Right renal cortex interstitium (tissue), 3 donors: ENCODE results near the gene NADK2. TPM values are rescaled to one million over a fixed set of nuclear protein-coding genes. Genes with fewer than 3 reads are reported as not detected.
A peak's percentile ranks its signal among the peaks of the same experiment; 100 is the strongest.

Experiments used
- DNase-seq, 3 donors: peaks; one replicate each; pipeline ENCODE4 v3.0.0-alpha.2; 2013; ENCODE audit warnings: low read depth in 3 of 3, low spot score in 2 of 3
- polyA plus RNA-seq, 3 donors: library from polyadenylated mRNA; unstranded; fragments of 120-200 nt; gene quantifications; one replicate each; pipeline ENCODE4 v1.2.1, GENCODE V29; 2013; ENCODE audit not compliant: insufficient read length in 3 of 3

The NADK2 gene
- polyA plus RNA-seq, 3 donors: 54.0 to 60.4 (median 59.4) TPM

DNA sequence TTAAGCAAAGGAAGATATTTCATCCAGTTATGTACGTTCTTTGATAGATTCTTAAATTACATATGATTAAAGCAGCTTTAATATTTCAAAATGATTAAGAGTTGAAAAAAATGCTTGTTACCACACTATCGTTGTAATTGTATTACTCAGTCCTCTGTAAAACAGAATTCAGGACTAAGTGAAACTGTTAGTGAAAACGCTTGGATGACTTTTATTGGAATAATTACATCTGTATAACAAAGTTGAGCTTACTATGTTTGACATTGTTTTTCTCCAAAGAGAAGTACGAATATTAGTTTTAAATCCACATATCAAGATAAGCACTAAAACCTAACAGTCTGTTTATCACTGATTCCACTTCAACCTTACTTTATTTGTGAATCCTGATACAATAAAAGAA lies 8.7 kb upstream of the NADK2 start:
- DNase-seq: no peak

DNA sequence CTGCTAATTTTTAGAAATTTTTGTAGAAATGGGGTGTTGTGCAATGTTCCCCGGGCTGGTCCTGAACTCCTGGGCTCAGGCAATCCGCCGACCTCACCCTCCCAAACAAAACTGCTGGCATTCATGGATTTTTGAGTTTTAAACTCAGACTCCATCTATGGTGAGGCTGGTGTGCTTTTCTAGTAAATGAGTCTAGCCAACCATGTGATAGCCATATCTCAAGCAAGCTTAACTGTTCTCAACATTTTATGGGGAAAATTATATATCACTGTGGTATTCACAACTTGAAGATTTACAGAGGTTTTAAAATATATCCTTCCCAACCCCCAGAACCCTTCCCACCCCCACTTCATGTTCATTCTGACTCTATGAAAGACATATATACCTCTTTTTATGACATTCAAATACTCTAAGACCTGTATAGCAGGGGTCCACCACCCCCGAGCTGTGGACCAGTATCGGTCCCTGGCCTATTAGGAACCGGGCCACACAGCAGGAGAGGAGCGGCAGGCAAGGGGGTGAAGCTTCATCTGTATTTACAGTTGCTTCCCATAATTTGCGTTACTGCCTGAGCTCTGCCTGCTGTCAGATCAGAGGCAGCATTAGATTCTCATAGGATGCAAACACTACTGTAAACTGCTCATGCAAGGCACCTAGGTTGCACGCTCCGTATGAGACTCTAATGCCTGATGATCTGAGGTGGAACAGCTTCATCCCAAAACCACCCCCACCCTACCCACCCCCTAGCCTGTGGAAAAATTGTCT lies 4.5 kb upstream of the NADK2 start:
- DNase-seq: no peak

DNA sequence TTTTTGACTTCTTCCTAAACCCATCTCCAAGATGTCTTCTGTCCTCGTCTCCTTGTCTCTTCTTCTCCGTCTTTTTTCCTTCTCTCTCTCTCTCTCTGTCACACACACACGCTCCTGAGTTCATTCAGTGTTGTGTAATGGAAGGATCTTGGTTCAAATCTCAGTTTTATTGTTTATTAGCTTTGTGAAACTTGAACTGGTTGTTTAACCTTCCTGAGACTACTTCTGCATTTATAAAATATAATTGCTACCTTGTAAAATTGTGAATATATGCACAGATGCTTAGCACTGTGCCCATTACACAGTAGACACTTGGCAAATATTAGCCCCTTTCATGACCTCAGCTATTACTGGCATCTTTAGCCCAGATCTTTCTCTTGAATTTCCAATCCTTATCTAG lies 2.4 kb upstream of the NADK2 start:
- DNase-seq: no peak

DNA sequence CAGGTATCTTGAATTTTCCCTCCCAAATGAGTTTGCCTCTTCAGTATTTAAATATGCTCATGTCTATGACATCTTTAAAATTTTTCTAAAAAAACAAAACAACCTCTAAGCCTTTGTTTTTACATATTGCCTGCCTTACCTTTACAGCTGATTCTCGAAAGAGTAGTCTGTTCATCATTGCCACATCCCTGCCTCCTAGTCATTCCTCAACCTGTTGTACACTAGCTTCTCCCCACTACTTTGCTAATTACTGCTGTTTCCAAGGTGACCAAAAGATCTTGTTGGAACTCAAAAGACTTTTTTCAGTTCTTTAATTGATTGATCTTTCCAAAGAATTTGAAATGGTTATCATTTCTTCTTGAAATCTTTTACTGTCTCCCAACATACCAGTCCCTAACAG lies 1.9 kb upstream of the NADK2 start:
- no peak for DNase-seq

- DNase-seq: peak in 2 of 3 donors; percentile 7 to 16
Observed at GRCh38 chr5:36242534-36243485, 1.1 kb upstream of the NADK2 start.

DNA sequence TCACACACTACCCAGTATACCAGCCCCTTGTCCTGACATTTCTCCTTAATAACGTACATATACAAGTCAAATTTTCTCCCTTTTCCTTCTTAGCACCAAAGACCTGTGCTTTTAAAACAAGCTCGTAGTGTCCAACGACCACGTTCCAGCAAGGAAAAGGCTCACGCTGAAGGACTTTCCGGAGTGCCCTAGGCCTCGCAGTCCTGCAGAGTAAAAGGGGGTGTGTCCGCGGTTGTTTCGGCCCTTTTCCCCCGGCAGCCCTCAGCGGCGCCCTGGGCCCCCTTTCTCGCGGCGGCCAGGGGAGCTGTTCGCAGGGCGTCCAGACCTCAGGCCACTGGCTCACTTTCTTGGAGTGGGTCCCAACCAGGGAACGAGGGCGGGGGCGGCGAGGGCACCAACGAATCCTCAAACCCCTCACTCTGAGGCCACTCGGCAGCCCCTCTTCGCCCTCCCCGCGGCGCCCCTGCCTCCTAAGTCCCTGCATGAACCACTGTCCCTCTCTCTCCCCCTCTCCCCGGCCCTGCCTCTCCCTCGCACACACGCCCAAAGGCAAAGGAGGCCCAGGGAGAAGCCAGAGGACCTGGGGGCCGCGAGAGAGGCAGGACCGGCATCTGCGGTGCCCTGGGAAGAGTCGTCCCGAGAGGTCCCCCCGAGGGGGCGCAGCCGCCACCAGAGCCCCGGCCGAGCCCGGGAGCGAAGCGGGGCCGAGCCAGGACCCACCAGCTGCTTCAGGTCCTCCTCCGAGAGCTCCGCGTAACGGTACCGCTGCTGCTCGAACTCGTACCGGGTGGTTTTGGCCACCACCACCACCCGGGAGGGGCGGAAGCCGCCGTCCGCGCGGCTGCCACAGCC lies 720 bp downstream of the NADK2 start:
- peak in 2 of 3 donors; percentile 47 to 58 for DNase-seq

DNA sequence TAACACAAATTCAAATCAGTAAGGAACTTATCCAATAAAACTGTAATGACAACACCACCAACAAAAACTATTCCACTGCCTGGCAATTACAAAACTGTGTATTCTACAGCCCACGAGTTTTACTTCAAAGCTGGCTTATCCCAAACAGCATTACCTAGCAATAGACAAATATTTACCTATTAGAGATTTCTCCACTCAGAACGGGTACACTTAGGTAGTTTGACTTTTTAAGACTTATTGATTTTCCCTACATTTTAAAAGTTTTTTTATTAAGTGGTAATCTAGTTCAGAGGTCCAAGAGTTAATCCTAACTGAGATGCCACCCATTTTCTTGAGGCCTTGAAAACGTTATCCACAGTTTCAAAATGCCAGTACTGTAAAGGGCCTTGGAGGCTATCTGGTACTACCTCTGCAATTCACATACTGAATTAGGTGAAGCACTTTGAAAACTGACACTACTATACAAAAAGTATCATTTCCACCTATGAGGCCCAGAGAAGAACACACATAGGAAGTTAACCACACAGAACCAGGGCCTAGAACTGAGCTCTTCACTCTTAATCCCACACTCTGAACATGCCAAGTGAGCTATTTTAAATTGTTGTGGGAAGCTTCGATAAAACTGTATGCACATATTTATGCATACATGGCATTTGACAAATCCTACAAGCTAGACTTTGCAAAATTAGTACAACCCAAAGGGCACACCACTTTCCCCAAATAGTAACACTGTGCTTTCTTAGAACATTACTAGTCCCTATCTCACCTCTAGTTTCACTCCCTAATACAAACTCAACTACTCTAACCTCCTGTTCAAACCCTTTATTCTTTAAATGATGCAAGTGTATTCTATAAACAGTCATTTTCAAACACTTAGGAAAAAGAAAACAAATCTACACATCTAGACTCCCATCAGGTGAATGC lies 2.1 kb downstream of the NADK2 start:
- DNase-seq: no peak

DNA sequence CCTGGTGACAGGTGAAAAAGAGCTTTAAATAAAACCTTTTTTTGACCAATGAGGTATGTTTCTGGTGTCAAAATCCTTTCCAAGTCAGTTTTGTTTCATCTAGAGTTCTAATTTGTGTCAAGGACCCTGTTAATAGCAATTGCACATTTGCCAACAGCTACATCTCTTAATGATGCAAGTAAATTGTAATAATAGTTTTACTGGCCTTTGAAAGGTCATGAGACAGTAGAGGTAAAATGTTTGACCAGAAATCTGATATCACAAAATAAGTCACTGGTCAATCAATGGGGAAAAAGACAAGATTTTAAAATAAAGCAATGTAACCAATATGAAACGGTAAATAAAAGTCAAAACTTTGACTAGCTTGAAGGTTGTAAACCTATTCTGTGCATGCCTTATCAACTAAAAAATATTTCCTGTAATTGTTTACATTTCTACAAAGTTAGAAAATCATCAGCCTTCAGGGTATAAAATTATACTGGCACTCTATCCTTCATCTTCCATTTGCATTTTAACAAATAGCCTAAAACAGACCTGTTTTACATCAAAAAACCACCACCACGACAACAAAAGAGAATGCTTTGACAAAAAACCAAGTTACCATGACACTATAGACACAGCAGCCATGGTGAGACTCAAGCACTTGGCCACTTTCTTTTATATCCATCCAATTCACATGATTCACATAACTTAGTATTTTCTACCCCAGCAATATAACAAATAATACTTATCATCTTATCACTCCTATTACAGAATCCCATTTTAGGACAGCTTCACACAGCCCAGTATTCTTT lies 3.0 kb downstream of the NADK2 start:
- DNase-seq: no peak

- DNase-seq: no peak
Observed at GRCh38 chr5:36237751-36238150, 4.0 kb downstream of the NADK2 start.

GRCh38 chr5:36236801-36237200 lies 4.9 kb downstream of the NADK2 start:
- no peak for DNase-seq

DNA sequence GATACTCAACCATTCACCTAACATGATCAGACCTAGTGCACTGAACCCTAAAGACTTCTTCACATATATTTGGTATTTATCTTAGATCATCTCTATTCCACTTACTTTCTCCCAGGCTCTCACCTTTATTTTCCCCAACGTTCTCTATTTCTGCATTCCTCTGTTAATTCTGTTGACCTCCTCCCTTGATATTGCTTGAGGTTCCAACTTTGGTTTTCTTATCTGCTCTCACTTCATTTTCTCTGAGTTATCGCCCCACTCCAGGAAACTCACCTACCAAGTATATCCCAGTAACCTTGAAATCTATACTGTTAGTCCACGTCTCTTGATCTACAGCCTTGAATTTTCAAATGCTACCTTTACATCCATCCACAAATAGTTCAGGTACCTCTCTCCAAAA lies 9.2 kb downstream of the NADK2 start:
- DNase-seq: no peak

- no peak for DNase-seq
Observed at GRCh38 chr5:36230151-36230790, 11.5 kb downstream of the NADK2 start.

- no peak for DNase-seq
Observed at GRCh38 chr5:36228505-36228904, 13.2 kb downstream of the NADK2 start.

GRCh38 chr5:36227046-36227445 lies 14.7 kb downstream of the NADK2 start:
- DNase-seq: no peak

GRCh38 chr5:36222620-36223019 lies 19.1 kb downstream of the NADK2 start:
- no peak for DNase-seq

DNA sequence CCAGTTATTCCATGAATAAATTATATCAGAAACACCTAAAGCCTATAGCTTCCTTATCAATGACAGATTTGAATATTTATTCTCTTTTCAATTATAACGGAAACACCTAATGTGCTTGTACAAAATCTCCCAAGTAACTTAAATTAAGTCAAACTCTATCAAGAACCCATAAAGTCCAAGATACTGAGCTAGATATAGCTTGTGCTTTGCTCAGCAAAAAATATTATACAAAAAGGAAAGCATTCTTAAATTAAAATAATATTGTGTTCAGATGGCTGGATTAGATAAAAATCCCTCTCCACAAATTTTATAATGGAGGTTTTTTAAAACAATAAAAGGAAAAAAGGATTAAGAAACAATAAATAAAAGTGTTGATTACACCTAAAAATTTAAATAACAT lies 23.7 kb downstream of the NADK2 start:
- no peak for DNase-seq

GRCh38 chr5:36217567-36217966 lies 24.2 kb downstream of the NADK2 start:
- DNase-seq: no peak

DNA sequence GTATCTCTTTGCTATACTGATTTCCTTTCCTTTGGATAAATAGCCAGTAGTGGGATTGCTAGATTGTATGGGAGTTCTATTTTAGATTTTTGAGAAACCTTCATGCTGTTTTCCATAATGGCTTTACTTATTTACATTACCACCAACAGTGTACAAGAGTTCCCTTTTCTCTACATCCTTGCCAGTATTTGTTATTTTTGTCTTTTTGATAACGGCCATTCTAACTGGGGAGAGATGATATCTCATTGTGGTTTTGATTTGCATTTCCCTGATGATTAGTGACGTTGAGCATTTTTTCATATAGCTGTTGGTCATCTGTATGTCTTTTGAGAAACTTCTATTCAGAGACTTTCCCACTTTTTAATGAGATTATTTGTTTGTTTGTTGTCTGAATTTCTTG lies 25.8 kb downstream of the NADK2 start:
- DNase-seq: no peak

- DNase-seq: no peak
Observed at GRCh38 chr5:36214436-36214835, 27.3 kb downstream of the NADK2 start.
